Left forelimb (tissue), 1 donor: ENCODE data around the gene GNG12.
A peak's percentile ranks its signal among the peaks of the same experiment; 100 is the strongest.
"Not testable (repeated sequence)": the region's sequence is repeated elsewhere in the genome, so short reads cannot be mapped to it uniquely, and the experiment has no call there.

Experiments used
- DNase-seq: peaks from one replicate; pipeline ENCODE4 v3.0.0-alpha.2; 2018; ENCODE audit warnings: low spot score

Gene GNG12

DNA sequence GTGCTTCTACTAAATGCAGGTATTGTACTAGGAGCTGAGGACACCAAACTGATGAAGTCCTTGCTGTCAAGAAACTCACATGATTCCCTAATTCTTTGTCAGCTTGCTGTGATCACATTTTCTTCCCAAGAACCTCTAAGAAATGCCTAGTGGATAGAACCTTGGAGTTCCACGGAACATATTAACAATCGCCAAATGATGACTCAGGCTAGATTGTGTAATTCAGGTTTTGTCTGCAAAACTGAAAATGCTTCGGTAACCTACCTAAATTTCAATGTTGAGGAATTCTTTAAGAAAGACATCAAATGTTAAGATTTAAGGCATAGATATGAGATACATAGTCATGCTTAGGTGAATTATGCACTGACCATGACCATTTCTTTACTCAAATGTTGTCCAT is 150.0 kb downstream of the GNG12 start:
- DNase-seq: no peak

DNA sequence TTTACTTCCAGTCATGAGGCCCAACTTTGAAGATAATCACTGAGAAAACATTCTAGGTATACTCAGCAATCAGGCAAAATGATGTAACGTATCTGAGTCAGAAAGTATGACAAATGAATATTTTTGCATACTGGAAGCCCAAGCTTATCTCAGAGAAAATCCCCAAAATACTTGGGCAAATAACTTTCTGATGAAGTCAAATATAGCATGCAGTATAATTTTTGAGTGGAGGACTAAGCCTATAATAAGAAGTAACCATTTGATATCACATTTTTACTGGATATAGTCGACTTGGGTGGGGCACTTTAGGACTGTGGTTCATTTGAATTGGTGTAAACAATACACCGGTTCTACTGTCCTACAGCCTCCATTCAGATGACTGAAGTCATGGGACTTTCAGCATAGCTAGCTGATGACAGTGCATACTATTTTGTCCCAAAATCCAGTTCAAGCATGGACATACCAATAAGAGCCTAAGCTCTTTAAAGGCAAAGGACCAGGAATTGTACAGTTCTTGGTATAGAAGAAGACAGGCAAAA is 150.5 kb downstream of the GNG12 start:
- no peak for DNase-seq

DNA sequence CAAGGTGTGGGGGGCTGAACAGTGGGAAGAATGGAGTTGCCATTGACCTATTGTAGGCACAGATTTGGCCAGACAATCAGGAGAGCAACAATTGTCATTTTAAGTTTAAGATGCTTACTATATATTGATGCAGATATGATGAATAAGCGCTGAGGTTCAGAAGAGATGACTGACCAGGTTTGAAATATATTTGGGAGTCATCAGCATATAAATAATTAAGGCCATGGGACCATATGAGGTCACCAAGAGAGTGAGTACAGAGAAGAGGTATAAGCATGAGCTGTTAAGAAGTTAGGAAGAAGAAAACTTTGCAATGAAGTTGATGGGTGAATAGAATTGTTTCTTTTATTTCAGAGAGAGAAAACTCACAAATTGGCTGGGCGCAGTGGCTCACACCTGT is 152.8 kb downstream of the GNG12 start:
- no peak for DNase-seq

DNA sequence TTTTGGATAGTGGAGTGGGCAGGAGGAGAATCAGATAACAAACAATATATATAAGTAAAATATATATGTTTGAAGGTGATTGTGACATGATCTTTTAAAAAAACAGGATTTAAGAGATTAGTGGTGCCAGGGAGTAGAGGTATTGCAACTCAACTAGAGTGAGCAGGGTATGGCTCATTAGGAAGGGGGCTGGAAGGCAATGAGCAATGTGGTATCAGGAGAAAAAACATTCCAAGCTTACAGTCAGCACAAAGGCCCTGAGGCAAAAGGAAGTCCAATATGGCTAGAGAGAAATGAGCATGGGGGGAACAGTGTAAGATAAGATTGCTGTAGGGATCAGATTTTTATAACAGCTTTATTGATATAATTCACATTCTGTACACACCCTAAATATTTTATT is 153.6 kb downstream of the GNG12 start:
- DNase-seq: no peak

DNA sequence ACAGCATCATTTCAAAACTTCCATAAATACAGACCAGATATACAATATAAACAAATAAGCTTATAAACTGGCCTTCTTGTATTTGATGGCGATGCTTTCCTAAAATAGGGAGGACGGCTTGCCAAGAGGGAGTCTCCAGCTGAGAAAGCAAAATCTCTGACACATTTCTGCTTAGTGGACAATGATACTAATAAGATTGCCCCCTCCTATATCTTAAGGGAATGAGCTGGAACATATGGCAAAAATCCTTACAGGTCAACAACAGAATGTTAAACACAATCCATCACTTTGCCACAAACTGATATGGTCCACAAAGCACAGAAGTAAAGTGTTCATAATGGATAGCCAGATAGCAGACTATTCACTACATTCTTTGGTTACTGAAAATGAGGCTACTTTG is 155.3 kb downstream of the GNG12 start:
- DNase-seq: no peak

DNA sequence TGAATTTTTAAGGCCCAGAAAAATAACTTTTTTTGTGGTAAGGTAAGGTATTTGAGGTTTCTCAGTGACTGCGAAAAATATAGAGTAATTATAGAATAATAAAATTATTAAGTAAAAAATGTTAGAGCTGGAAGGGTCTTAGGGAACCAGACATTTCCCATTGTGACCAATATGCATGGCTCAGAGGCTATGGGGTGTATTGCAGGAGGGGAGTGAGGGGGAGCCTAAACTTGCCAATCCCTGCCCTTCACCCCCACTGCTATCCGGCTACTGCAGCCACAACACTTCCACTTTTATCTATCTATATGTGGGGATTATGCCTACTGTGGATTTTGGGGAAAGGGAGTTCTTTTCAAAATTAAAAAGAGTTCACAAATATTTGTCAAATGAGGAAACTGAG is 155.9 kb downstream of the GNG12 start:
- DNase-seq: no peak

DNA sequence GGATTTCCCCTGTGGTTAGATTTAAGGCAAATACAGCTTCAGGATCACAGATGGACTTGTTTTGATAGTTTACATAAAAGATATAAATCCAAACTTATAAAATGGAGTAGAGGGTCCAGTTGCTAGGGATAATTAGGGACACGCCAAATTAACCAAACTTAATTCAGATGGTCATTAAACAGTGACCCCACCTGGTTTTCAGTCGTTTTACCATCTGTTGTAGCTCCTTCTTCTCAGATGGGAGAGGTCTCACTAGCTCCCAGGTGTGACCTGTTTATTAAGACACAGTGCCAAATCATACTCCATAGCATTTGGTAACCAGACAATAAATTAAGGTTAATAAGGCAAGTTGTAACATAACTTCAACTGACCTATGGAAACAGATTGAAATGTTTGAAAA is 156.3 kb downstream of the GNG12 start:
- no peak for DNase-seq

DNA sequence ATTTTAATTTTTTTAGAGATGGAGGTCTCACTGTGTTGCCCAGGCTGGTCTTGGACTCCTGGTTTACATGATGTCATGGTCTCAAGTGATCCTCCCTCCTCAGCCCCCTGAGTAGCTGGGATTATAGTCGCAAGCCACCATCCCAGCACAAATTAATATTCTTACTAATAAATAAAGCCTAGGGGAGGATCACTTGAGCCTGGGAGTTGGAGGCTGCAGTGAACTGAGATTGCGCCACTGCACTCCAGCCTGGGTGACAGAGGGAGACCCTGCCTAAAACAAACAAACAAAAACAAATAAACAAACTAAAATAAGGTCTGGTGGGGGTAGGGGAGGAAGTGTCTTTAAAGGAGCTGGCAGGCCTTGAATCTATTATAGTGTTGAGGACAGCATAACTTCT is 157.0 kb downstream of the GNG12 start:
- no peak for DNase-seq

DNA sequence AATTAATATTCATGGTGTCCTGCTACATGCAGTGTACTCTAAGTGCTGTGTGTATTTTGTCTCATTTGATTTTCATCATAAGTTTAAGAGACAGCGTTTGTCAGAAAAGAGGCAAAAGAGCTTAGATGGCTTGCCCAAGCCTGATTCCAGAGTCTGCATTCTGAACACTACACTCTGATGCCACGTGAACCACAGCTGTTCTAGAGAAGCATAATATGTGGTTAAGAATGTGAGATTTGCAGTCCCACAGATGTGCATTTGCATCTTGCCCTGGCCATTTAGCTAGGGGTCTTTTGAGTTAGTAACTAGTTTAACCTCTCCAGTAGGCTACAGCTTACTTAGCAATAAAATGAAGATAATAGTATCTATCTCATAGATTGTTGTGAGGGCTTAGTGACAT is 157.5 kb downstream of the GNG12 start:
- no peak for DNase-seq

DNA sequence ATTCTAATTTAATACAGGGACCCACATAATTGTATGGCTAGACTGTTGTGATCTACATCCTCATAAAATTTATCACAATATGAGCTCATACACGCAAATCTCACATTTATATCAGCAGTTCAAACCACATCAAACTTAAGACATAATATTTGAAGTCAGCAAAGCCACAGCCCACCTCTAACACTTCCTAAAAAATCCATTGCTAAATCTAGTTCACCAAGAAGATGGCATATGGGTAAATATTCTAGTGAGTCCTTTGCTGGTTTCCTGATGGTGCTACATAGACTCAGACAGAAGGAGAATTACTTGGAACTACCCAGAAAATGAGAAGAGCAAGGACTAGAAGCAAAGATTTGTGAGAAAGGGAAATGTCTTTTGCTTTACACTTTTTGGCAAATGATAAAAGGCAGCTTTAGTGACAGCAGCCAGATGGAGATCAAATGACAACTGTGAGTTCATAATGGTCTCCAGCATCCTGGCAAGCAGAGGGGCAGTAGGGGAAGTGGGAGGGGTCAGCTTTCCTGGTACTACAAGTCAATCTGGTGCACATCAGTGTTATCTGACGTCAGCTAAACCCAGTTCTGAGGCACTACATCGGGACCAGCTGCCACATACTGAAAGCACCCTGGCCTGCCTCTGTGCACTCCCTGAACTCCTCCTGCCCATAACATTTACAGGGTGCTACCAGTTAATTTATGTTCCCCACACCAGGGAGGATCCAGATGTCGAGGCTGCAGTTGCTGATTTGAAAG is 158.8 kb downstream of the GNG12 start:
- peak; percentile 73 for DNase-seq

DNA sequence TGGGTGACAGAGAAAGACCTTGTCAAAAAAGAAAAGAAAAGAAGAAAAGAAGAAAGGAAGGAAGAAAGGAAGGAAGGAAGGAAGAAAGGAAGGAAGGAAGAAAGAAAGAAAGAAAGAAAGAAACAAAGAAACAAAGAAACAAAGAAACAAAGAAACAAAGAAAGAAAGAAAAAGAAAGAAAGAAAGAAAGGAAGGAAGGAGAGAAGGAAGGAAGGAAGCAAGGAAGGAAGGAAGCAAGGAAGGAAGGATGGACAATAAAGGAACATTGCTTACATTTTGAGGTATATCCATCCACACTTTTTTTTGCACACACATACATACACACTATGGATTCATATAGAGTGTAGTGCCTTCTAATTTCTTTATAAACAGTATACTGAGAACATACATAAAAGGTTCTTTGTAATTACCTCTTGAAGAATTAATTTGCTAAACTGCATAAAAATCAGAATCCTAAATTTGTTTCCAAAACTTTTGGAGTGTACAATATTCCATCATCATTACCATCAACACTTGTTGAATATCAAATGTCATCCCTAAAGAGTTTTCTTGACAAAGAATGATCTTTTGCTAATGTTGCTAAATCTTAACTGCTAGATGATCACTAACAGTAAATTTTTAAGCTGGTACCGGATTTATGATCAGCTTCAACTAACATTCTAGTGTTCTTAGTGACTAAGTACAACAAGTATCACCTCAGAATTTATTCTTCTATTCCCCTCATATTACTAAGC is 159.6 kb downstream of the GNG12 start:
- DNase-seq: no peak

DNA sequence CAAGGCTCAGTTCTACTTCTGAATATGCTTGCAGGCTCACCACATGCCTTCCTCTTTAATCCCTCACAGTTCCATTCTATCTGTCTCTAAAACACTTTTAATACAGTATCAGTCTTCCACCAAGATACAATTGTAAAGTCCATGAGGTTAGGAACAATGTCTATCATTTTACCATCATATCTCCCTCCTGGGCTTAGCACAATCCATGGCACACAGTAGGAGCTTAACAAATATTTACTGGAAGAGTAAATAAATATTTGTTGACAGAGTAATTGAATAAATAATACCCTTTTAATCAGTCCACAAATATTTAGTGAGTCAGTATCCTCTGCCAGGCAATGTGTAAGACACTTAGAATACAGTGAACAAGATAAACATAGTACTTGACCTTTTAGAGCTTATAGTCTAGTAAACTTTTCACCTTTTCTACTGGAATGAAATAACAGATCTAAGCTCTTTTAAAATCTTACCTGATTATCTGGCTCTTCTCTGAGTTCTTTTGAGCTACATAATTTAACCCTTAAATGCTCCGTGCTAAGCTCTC is 160.9 kb downstream of the GNG12 start:
- no peak for DNase-seq

DNA sequence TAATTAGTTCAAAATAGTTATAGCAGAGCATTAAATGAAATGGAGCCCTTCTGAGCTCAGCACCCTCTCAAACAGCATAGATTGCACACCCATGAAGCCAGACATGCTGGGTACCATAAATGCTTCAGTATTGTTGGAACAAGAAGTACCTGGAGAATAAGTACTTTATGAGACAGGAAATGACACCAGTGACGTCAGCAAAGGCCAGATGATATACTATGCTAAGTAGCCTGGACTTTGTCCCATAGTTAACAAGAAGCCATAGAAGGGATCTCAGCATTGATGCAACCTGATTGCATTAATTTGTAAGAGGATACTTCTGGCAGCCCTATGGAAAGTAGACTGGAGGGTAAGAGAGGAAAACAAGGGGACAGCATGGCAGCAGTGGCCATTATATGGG is 164.6 kb downstream of the GNG12 start:
- DNase-seq: no peak

DNA sequence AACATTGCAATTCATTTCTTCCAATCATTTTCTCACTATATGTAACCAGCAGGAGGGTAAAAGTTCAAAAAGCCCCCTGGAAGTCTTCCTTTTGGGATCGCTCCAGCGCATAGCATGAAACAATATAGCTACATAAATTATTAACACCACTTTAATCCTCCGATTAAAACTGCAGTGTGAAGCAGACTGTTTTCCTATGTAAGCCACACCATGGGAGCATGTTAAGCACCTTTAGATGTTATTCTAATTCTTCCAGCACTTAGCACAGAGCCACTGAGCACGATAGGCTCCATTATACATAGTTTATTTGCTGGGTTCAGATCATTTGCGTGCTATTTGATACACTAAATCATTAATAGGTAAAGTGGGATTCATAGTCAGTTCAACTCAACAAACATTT is 166.6 kb downstream of the GNG12 start:
- no peak for DNase-seq

DNA sequence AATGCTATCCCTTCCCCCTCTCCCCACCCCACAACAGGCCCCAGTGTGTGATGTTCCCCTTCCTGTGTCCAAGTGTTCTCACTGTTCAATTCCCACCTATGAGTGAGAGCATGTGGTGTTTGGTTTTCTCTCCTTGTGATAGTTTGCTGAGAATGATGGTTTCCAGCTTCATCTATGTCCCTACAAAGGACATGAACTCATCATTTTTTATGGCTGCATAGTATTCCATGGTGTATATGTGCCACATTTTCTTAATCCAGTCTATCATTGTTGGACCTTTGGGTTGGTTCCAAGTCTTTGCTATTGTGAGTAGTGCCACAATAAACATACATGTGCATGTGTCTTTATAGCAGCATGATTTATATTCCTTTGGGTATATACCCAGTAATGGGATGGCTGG is 168.0 kb downstream of the GNG12 start:
- not testable (repeated sequence) for DNase-seq

DNA sequence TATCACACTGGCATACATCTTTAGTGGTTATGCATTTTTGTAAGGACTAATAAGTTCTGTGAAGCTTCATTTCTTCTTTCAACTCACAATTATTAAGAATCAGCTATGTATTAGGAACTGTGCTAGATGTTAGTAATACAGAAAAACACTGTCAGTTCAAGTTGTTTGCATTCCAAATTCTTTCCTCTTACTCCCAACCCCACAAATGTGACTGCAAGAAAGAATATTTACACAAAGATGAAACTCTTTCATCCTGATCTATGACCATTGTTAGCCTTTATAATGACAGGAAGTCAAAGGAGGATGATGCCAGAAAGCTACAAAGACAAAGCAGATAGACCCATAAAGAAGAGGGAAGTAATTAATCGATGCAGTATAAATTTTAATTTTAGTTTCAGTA is 169.2 kb downstream of the GNG12 start:
- DNase-seq: no peak

DNA sequence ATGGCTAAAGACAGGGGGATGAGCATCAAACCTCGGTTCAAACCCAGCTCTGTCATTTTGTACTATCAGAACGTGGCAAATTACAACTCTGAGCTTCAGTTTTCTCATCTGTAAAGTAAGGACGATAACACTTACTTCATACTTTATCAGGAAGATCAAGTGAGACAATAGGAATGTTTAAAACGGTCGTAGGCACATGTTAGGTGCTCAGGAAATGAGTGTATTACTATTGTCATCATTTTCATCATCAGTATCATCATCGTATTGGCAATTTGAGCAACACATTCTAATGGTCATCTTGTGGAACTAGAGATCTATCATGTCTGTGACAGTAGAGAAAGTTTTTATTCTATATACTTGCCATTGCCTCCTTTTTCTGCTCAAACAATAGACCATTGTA is 170.4 kb downstream of the GNG12 start:
- DNase-seq: no peak

DNA sequence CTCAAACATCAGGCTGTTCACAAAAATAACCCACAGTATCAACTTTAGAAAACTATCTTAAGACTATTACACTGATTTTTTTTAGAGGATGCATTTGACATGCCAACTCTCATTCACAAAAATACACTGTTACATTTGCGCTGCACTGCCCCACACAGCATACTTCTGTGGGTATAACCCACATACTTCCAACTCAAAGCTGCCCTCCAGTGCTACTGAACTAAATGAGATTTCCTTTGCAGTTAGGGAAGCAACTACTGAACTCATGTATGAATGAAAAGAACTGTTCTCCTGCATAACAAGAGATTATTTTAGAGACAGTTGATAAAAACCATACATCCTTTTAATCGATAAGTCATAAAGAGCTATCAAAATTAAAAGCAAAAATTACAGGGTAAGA is 174.0 kb downstream of the GNG12 start:
- DNase-seq: no peak

DNA sequence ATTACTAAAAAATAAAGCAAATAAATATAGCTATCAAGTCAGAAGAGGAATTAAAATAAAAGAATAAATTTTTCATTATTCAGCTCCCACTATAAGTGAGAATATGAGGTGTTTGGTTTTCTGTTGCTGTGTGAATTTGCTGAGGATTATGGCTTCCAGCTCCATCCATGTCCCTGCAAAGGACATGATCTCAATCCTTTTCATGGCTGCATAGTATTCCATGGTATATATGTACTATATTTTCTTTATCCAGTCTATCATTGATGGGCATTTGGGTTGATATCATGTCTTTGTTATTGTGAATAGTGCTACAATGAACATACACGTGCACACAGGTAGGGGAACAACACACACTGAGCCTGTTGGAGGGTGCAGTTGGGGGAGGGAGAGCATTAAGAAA is 176.1 kb downstream of the GNG12 start:
- DNase-seq: not testable (repeated sequence)

DNA sequence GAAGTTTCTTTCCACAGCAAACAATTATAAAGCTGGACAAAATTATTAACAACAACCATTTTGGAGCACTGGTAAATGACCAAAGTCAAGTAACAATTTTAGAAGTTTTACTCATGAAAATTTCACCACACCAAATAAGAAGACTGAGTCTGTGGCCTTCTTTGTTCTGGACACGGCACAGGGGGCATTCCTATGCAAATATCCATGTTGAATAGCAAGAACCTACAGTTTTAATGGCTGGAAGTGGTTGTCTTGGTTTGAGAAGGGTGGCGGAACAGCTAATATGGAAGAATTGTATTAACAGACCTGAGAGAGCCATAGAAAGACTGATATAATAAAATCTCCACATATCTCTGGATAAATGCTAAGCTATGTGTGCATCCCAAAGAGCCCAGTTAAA is 177.7 kb downstream of the GNG12 start:
- DNase-seq: no peak

DNA sequence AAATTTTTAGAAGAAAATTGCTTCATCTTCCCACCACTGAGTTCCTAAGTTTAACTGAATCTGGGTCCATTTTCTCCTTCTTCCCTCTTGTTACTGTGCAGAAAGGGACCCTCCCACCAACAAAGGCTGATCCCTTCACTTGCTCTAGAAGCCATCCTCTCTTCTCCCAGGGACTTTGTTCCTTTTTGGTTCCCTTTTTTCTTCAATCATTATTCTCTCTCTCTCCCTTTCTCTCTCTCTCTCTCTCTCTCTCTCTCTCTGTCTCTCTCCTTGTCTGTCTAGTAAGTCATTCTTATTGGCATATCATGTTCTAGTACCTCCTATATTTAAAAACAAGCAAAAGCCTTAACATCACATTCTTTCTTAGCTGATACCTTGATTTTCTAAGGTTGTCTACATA is 180.0 kb downstream of the GNG12 start:
- no peak for DNase-seq

DNA sequence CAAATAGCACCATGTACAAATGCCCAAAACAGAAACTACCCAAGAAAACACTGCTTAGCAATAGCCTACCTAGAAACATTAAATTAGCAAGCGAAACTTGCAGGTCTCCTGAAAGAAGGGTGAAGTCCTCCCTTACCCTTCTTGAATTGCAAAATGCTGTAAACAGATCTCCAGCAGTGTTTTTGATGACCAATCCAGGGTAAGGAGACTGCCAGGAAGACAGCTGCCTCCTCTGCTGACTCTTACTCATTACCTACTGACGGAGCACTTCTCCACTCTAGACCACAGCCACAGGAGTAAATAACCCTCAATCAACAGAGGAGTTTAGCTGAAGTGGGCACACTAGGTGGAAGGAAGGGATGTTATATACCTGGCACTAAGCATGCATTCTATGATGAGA is 180.5 kb downstream of the GNG12 start:
- no peak for DNase-seq
